ENCODE results near the gene CBFA2T3.

The CBFA2T3 gene

GRCh38 chr16:88923926-88924833 is 52.8 kb downstream of the CBFA2T3 start (continued):
- peak; percentile 56 for TF ChIP-seq KLF1 (tag by site-specific recombination; IDR thresholded peaks at IDR 0.05)
- no peak for TF ChIP-seq ZNF350 (tag by site-specific recombination; IDR thresholded peaks at IDR 0.05)
- TF ChIP-seq ZNF175 (tag by site-specific recombination; IDR thresholded peaks at IDR 0.05): no peak
- no peak for TF ChIP-seq FEZF1 (tag by site-specific recombination; IDR thresholded peaks at IDR 0.05)
- TF ChIP-seq ZNF366 (tag by site-specific recombination; conservative IDR thresholded peaks at IDR 0.05): no peak
- TF ChIP-seq KLF16 (tag by site-specific recombination; IDR thresholded peaks at IDR 0.05): no peak
- no peak for TF ChIP-seq ZBTB44 (tag by site-specific recombination; IDR thresholded peaks at IDR 0.05)
- no peak for TF ChIP-seq ZFP41 (tag by site-specific recombination; IDR thresholded peaks at IDR 0.05; ENCODE audit: borderline replicate concordance)
- TF ChIP-seq ZNF701 (tag by site-specific recombination; IDR thresholded peaks at IDR 0.05): no peak
- TF ChIP-seq ZIC2 (tag by site-specific recombination; IDR thresholded peaks at IDR 0.05): peak; percentile 70
- no peak for TF ChIP-seq ZNF664 (tag by site-specific recombination; IDR thresholded peaks at IDR 0.05)
- no peak for TF ChIP-seq ZNF394 (tag by site-specific recombination; IDR thresholded peaks at IDR 0.05; ENCODE audit: borderline replicate concordance)
- no peak for TF ChIP-seq ZNF391 (tag by site-specific recombination; IDR thresholded peaks at IDR 0.05; ENCODE audit: borderline replicate concordance, low read depth)
- TF ChIP-seq ZNF239 (tag by site-specific recombination; IDR thresholded peaks at IDR 0.05): no peak
- no peak for TF ChIP-seq ZNF24 (tag by site-specific recombination; IDR thresholded peaks at IDR 0.05)
- TF ChIP-seq SP7 (tag by site-specific recombination; IDR thresholded peaks at IDR 0.05): no peak
- TF ChIP-seq ZNF548 (tag by site-specific recombination; IDR thresholded peaks at IDR 0.05): no peak
- no peak for TF ChIP-seq ZNF354C (tag by site-specific recombination; IDR thresholded peaks at IDR 0.05; ENCODE audit: borderline replicate concordance, low read depth)
- no peak for TF ChIP-seq ZNF600 (tag by site-specific recombination; IDR thresholded peaks at IDR 0.05)
- TF ChIP-seq ZNF341 (tag by site-specific recombination; IDR thresholded peaks at IDR 0.05; ENCODE audit: low read depth): peak; percentile 44
- no peak for TF ChIP-seq ZEB2 (tag by site-specific recombination; IDR thresholded peaks at IDR 0.05)
- no peak for TF ChIP-seq KLF17 (tag by site-specific recombination; IDR thresholded peaks at IDR 0.05)
- no peak for TF ChIP-seq ZNF837 (tag by site-specific recombination; IDR thresholded peaks at IDR 0.05)
- no peak for TF ChIP-seq ZNF362 (tag by site-specific recombination; IDR thresholded peaks at IDR 0.05)
- peak; percentile 96 for TF ChIP-seq SCRT2 (tag by site-specific recombination; IDR thresholded peaks at IDR 0.05)
- no peak for TF ChIP-seq ZNF785 (tag by site-specific recombination; IDR thresholded peaks at IDR 0.05)
- no peak for TF ChIP-seq BCL11A (tag by site-specific recombination; IDR thresholded peaks at IDR 0.05; ENCODE audit: low read depth)

Data from HEK293 (cell line).